Measurements from ENCODE around the gene DACH2. TPM values are rescaled to one million over a fixed set of nuclear protein-coding genes. Genes with fewer than 3 reads are reported as not detected.

Gene DACH2
- polyA plus RNA-seq, 3 donors: not detected

DNA sequence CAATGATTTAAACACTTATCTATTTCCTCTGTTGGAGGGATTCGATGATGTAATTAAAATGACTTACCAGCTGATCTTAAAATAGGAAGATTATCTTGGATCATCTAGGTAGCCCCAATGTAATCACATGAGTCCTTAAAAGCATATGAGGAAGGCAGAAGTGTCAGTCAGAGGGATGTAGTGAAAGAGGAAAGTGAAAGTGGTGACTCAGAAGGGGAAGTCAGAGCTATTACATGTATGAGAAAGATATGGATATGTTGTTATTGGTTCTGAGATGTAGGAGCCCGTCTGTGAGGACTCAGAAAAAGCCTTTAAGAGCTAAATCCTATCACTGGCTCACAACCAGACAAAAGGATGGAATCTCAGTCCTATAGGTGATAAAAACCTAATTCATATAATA is 456.4 kb downstream of the DACH2 start:
- H3K4me1 Mint-ChIP-seq: no peaks in the 10 kb centered on the region
- TF ChIP-seq, protein P1, sequence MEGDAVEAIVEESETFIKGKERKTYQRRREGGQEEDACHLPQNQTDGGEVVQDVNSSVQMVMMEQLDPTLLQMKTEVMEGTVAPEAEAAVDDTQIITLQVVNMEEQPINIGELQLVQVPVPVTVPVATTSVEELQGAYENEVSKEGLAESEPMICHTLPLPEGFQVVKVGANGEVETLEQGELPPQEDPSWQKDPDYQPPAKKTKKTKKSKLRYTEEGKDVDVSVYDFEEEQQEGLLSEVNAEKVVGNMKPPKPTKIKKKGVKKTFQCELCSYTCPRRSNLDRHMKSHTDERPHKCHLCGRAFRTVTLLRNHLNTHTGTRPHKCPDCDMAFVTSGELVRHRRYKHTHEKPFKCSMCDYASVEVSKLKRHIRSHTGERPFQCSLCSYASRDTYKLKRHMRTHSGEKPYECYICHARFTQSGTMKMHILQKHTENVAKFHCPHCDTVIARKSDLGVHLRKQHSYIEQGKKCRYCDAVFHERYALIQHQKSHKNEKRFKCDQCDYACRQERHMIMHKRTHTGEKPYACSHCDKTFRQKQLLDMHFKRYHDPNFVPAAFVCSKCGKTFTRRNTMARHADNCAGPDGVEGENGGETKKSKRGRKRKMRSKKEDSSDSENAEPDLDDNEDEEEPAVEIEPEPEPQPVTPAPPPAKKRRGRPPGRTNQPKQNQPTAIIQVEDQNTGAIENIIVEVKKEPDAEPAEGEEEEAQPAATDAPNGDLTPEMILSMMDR (IDR thresholded peaks at IDR 0.05): no peak
- intact Hi-C loops (cut with micrococcal nuclease): no loop called here
- no peak overlapping the region for H3K4me3 Mint-ChIP-seq
- Histone ChIP-seq H3K4me1 (ENCODE audit: control insufficient read depth in 1 of 2, insufficient read depth in 2 of 2, low read length in 2 of 2) (no peaks in the 10 kb centered on the region), H3K79me2 (ENCODE audit: insufficient read depth, low read length) (no peaks in the 10 kb centered on the region), H4K20me1 (ENCODE audit: insufficient read depth, low read length) (no peaks in the 10 kb centered on the region), H3K27ac (ENCODE audit: low read depth in 1 of 2, low read length in 2 of 2) (no peak overlapping the region), H3K36me3 (replicated peaks in 1 of 2; ENCODE audit: control insufficient read depth in 1 of 2, insufficient read depth in 2 of 2, low read length in 2 of 2) (no peaks in the 10 kb centered on the region), H3K4me2 (replicated peaks; ENCODE audit: extremely low read depth, low read length, poor library complexity, severe bottlenecking) (no peak overlapping the region), H3K9ac (ENCODE audit: insufficient read depth, low read length, poor library complexity, severe bottlenecking) (no peak overlapping the region), H3K9me3 (replicated peaks in 1 of 2; ENCODE audit: control insufficient read depth in 1 of 2, insufficient read depth in 1 of 2, low read length in 2 of 2) (peaks cover 0 to 2% of the 10 kb centered on the region in 2 donors), H2AFZ (ENCODE audit: insufficient read depth, low read depth, low read length, poor library complexity, severe bottlenecking) (no peak overlapping the region), H3K4me3 (replicated peaks in 1 of 3; ENCODE audit: low read depth in 2 of 3, low read length in 3 of 3) (no peak overlapping the region), H3K27me3 (ENCODE audit: control insufficient read depth in 2 of 2, insufficient read depth in 2 of 2, low read length in 2 of 2) (no peaks in the 10 kb centered on the region)
- no CpG with 5 or more reads among the region's 2 CpGs for WGBS (ENCODE audit: insufficient coverage)
- peaks cover 0 to 6% (median under 1%) of the 10 kb centered on the region in 7 donors for H3K9me3 Mint-ChIP-seq
- H3K27ac Mint-ChIP-seq: no peak overlapping the region
- DNase-seq: no peak
- H3K36me3 Mint-ChIP-seq: no peaks in the 10 kb centered on the region
- H3K27me3 Mint-ChIP-seq (ENCODE audit: low read depth in 3 of 3): no peaks in the 10 kb centered on the region

DNA sequence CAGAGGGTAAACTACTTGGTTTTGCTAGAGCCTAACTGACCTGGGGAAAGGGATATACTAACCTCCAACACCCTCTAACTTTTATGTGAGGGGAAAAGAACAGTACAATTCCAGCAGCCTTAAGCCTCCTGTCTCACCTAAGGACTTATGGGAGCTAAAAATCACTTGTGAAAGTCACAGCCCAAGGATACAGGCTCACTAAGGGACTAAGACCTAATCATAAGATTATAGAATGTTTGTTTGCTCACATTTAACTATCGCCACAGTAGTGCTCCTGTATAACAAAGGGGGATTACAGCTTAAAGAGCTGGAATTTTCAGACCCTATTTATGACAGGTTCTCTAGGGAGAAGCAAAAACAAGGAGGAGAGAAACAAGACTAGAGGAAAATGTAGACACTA is 548.7 kb downstream of the DACH2 start:
- intact Hi-C loops (cut with micrococcal nuclease): no loop called here
- no CpG with 5 or more reads among the region's 1 CpG for WGBS (ENCODE audit: insufficient coverage)
- no peaks in the 10 kb centered on the region for H3K36me3 Mint-ChIP-seq

More for the DNA sequence above, 548.7 kb downstream of the DACH2 start:
- H3K36me3 ChIP-seq (replicated peaks in 1 of 2; ENCODE audit: control insufficient read depth in 1 of 2, insufficient read depth in 2 of 2, low read length in 2 of 2): no peaks in the 10 kb centered on the region
- Mint-ChIP-seq H3K27me3 (ENCODE audit: low read depth in 3 of 3) (no peaks in the 10 kb centered on the region), H3K9me3 (peaks cover 0 to 5% (median 0%) of the 10 kb centered on the region in 7 donors), H3K27ac (no peak overlapping the region), H3K4me3 (no peak overlapping the region), H3K4me1 (no peaks in the 10 kb centered on the region)
- TF ChIP-seq, protein P1 (IDR thresholded peaks at IDR 0.05): no peak
- no peaks in the 10 kb centered on the region for H3K79me2 ChIP-seq (ENCODE audit: insufficient read depth, low read length)
- no peak overlapping the region for H3K27ac ChIP-seq (ENCODE audit: low read depth in 1 of 2, low read length in 2 of 2)
- H3K4me1 ChIP-seq (ENCODE audit: control insufficient read depth in 1 of 2, insufficient read depth in 2 of 2, low read length in 2 of 2): no peaks in the 10 kb centered on the region
- H3K4me3 ChIP-seq (replicated peaks in 1 of 3; ENCODE audit: low read depth in 2 of 3, low read length in 3 of 3): no peak overlapping the region
- DNase-seq: no peak
- H3K4me2 ChIP-seq (replicated peaks; ENCODE audit: extremely low read depth, low read length, poor library complexity, severe bottlenecking): no peak overlapping the region
- no peaks in the 10 kb centered on the region for H4K20me1 ChIP-seq (ENCODE audit: insufficient read depth, low read length)
- H3K27me3 ChIP-seq (ENCODE audit: control insufficient read depth in 2 of 2, insufficient read depth in 2 of 2, low read length in 2 of 2): no peaks in the 10 kb centered on the region
- no peaks in the 10 kb centered on the region for H3K9me3 ChIP-seq (replicated peaks in 1 of 2; ENCODE audit: control insufficient read depth in 1 of 2, insufficient read depth in 1 of 2, low read length in 2 of 2)
- no peak overlapping the region for H2AFZ ChIP-seq (ENCODE audit: insufficient read depth, low read depth, low read length, poor library complexity, severe bottlenecking)
- no peak overlapping the region for H3K9ac ChIP-seq (ENCODE audit: insufficient read depth, low read length, poor library complexity, severe bottlenecking)

All from CD14-positive monocyte (primary cell).